Measurements from ENCODE around the gene HK2. TPM values are rescaled to one million over a fixed set of nuclear protein-coding genes. Genes with fewer than 3 reads are reported as not detected.
A peak's percentile ranks its signal among the peaks of the same experiment; 100 is the strongest.
"Not testable (repeated sequence)": the region's sequence is repeated elsewhere in the genome, so short reads cannot be mapped to it uniquely, and the experiment has no call there.

HK2 gene
- total RNA-seq, 1 donor from 2014 or later = 8.1 TPM

- Mint-ChIP-seq H3K36me3 (ENCODE audit: unreplicated experiment) (no peaks in the 10 kb centered on the region), H3K4me1 (ENCODE audit: low read depth, unreplicated experiment) (no peaks in the 10 kb centered on the region), H3K27me3 (ENCODE audit: unreplicated experiment) (peaks cover 2% of the 10 kb centered on the region), H3K9me3 (ENCODE audit: unreplicated experiment) (peaks cover 1% of the 10 kb centered on the region), H3K27ac (ENCODE audit: unreplicated experiment) (no peak overlapping the region), H3K4me3 (ENCODE audit: unreplicated experiment) (no peak overlapping the region)
- no peak for DNase-seq
- no peak for TF ChIP-seq CTCF (IDR thresholded peaks at IDR 0.05; ENCODE audit: partially characterized antibody, unreplicated experiment)
Observed at GRCh38 chr2:74824679-74825078, 9.2 kb upstream of the HK2 start.

GRCh38 chr2:74828543-74828942 is 5.4 kb upstream of the HK2 start:
- TF ChIP-seq CTCF (IDR thresholded peaks at IDR 0.05; ENCODE audit: partially characterized antibody, unreplicated experiment) = no peak
- no peak for DNase-seq
- Mint-ChIP-seq H3K4me1 (ENCODE audit: low read depth, unreplicated experiment) (no peaks in the 10 kb centered on the region), H3K27me3 (ENCODE audit: unreplicated experiment) (peaks cover 3% of the 10 kb centered on the region), H3K9me3 (ENCODE audit: unreplicated experiment) (peaks cover 4% of the 10 kb centered on the region), H3K4me3 (ENCODE audit: unreplicated experiment) (no peak overlapping the region), H3K27ac (ENCODE audit: unreplicated experiment) (no peak overlapping the region), H3K36me3 (ENCODE audit: unreplicated experiment) (no peaks in the 10 kb centered on the region)

- peaks cover 6% of the 10 kb centered on the region for H3K9me3 Mint-ChIP-seq (ENCODE audit: unreplicated experiment)
- peak overlapping the region; percentile 1 for H3K4me3 Mint-ChIP-seq (ENCODE audit: unreplicated experiment)
- peaks cover 4% of the 10 kb centered on the region for H3K27me3 Mint-ChIP-seq (ENCODE audit: unreplicated experiment)
- no peak for TF ChIP-seq CTCF (IDR thresholded peaks at IDR 0.05; ENCODE audit: partially characterized antibody, unreplicated experiment)
- peak overlapping the region; percentile 29 for H3K27ac Mint-ChIP-seq (ENCODE audit: unreplicated experiment)
- no peak for DNase-seq
- no peaks in the 10 kb centered on the region for H3K36me3 Mint-ChIP-seq (ENCODE audit: unreplicated experiment)
- peaks cover 10% of the 10 kb centered on the region for H3K4me1 Mint-ChIP-seq (ENCODE audit: low read depth, unreplicated experiment)
Observed at GRCh38 chr2:74831693-74832530, 2.0 kb upstream of the HK2 start.

GRCh38 chr2:74834234-74834791 is 386 bp downstream of the HK2 start:
- H3K4me3 Mint-ChIP-seq (ENCODE audit: unreplicated experiment) = peak overlapping the region; percentile 89
- H3K9me3 Mint-ChIP-seq (ENCODE audit: unreplicated experiment); H3K36me3 Mint-ChIP-seq (ENCODE audit: unreplicated experiment); H3K27me3 Mint-ChIP-seq (ENCODE audit: unreplicated experiment); H3K27ac Mint-ChIP-seq (ENCODE audit: unreplicated experiment): not testable (repeated sequence)
- DNase-seq = peak; percentile 47
- H3K4me1 Mint-ChIP-seq (ENCODE audit: low read depth, unreplicated experiment) = peaks cover 12% of the 10 kb centered on the region

- H3K36me3 Mint-ChIP-seq (ENCODE audit: unreplicated experiment) = no peaks in the 10 kb centered on the region
- no peak for TF ChIP-seq CTCF (IDR thresholded peaks at IDR 0.05; ENCODE audit: partially characterized antibody, unreplicated experiment)
Observed at GRCh38 chr2:74834792-74835755, 1.1 kb downstream of the HK2 start.

More at GRCh38 chr2:74834792-74835755, 1.1 kb downstream of the HK2 start:
- peak; percentile 53 for DNase-seq
- Mint-ChIP-seq H3K4me3 (ENCODE audit: unreplicated experiment) (peak overlapping the region; percentile 91), H3K27me3 (ENCODE audit: unreplicated experiment) (peaks cover 4% of the 10 kb centered on the region), H3K4me1 (ENCODE audit: low read depth, unreplicated experiment) (peaks cover 12% of the 10 kb centered on the region), H3K27ac (ENCODE audit: unreplicated experiment) (peak overlapping the region; percentile 11), H3K9me3 (ENCODE audit: unreplicated experiment) (peaks cover 8% of the 10 kb centered on the region)
